Stimulated activated CD8-positive, alpha-beta memory T cell treated with anti-CD3 and anti-CD28 coated beads, Interleukin-12 subunit alpha, Interleukin-12 subunit beta, amount 100 ng/mL, for 24 hours (primary cell): ENCODE data around the gene GABRR3.

Experiments
- DNase-seq: peaks from one replicate; pipeline ENCODE4 v3.0.0-alpha.2; 2020; ENCODE audit errors: extremely low read depth

Gene GABRR3

GRCh38 chr3:98035208-98035607 is at the start of gene GABRR3:
Gene GABRR3, minus strand, starts transcription at chr3:98035315. Its CDS starts 328 bp downstream, at chr3:98034987.
- DNase-seq: no peak

GRCh38 chr3:98073486-98073885 is 38.4 kb upstream of the GABRR3 start:
- no peak for DNase-seq

- no peak for DNase-seq
Measured at GRCh38 chr3:98070840-98071239, 35.7 kb upstream of the GABRR3 start.

GRCh38 chr3:98068824-98069223 is 33.7 kb upstream of the GABRR3 start:
- DNase-seq: no peak

GRCh38 chr3:98058244-98058960 is 23.3 kb upstream of the GABRR3 start:
- DNase-seq: no peak

GRCh38 chr3:98057631-98058030 is 22.5 kb upstream of the GABRR3 start:
- DNase-seq: no peak

GRCh38 chr3:98056035-98056434 is 20.9 kb upstream of the GABRR3 start:
- DNase-seq: no peak

GRCh38 chr3:98049271-98049670 is 14.2 kb upstream of the GABRR3 start:
- DNase-seq: no peak

- DNase-seq: no peak
Measured at GRCh38 chr3:98048586-98048985, 13.5 kb upstream of the GABRR3 start.

- DNase-seq: no peak
Measured at GRCh38 chr3:98041350-98041749, 6.2 kb upstream of the GABRR3 start.

- peak; percentile 19 for DNase-seq
Measured at GRCh38 chr3:98039322-98040024, 4.4 kb upstream of the GABRR3 start.

- no peak for DNase-seq
Measured at GRCh38 chr3:98038876-98039275, 3.8 kb upstream of the GABRR3 start.

GRCh38 chr3:98038286-98038685 is 3.2 kb upstream of the GABRR3 start:
- DNase-seq: no peak

GRCh38 chr3:98034486-98034885 is 629 bp downstream of the GABRR3 start:
- DNase-seq: no peak

- DNase-seq: no peak
Measured at GRCh38 chr3:98034036-98034435, 1.1 kb downstream of the GABRR3 start.

GRCh38 chr3:98032904-98033303 is 2.2 kb downstream of the GABRR3 start:
- DNase-seq: no peak

GRCh38 chr3:98032265-98032664 is 2.9 kb downstream of the GABRR3 start:
- no peak for DNase-seq

- DNase-seq: no peak
Measured at GRCh38 chr3:98029083-98029482, 6.0 kb downstream of the GABRR3 start.

- no peak for DNase-seq
Measured at GRCh38 chr3:98027085-98027446, 8.0 kb downstream of the GABRR3 start.

- DNase-seq: no peak
Measured at GRCh38 chr3:98026425-98027084, 8.6 kb downstream of the GABRR3 start.

- no peak for DNase-seq
Measured at GRCh38 chr3:98025392-98025945, 9.6 kb downstream of the GABRR3 start.

GRCh38 chr3:98022978-98023820 is 11.9 kb downstream of the GABRR3 start:
- DNase-seq: peak; percentile 69
